NCI-H2171 (cell line): Measurements from ENCODE around the gene USP34.
"Not testable (repeated sequence)": the region's sequence is repeated elsewhere in the genome, so short reads cannot be mapped to it uniquely, and the experiment has no call there.

Experiments used
- DNase-seq: peaks from one replicate; lab custom pipeline; 2025; lab: John Stamatoyannopoulos, UW

Gene USP34

GRCh38 chr2:61463769-61464475 lies 7.0 kb downstream of the USP34 start:
- DNase-seq, result no peak

- DNase-seq, result no peak
These were observed 9.5 kb downstream of the USP34 start for GRCh38 chr2:61461404-61461803.

- DNase-seq, result no peak
These were observed 10.7 kb downstream of the USP34 start for GRCh38 chr2:61460163-61460562.

GRCh38 chr2:61456746-61457420 lies 14.0 kb downstream of the USP34 start:
- no peak for DNase-seq

GRCh38 chr2:61456070-61456745 lies 14.7 kb downstream of the USP34 start:
- no peak for DNase-seq

GRCh38 chr2:61454972-61455371 lies 15.9 kb downstream of the USP34 start:
- DNase-seq, result not testable (repeated sequence)

GRCh38 chr2:61454383-61454782 lies 16.5 kb downstream of the USP34 start:
- no peak for DNase-seq

- DNase-seq, result no peak
These were observed 18.5 kb downstream of the USP34 start for GRCh38 chr2:61452392-61452791.

GRCh38 chr2:61451178-61451577 lies 19.7 kb downstream of the USP34 start:
- no peak for DNase-seq

GRCh38 chr2:61450144-61450543 lies 20.7 kb downstream of the USP34 start:
- no peak for DNase-seq

- no peak for DNase-seq
These were observed 22.7 kb downstream of the USP34 start for GRCh38 chr2:61448229-61448628.

GRCh38 chr2:61446971-61447370 lies 23.9 kb downstream of the USP34 start:
- DNase-seq, result not testable (repeated sequence)

GRCh38 chr2:61443342-61444041 lies 27.4 kb downstream of the USP34 start:
- no peak for DNase-seq

- DNase-seq, result no peak
These were observed 31.5 kb downstream of the USP34 start for GRCh38 chr2:61439241-61440002.

GRCh38 chr2:61438670-61439069 lies 32.2 kb downstream of the USP34 start:
- DNase-seq, result no peak

- no peak for DNase-seq
These were observed 33.7 kb downstream of the USP34 start for GRCh38 chr2:61437170-61437569.

- DNase-seq, result no peak
These were observed 34.8 kb downstream of the USP34 start for GRCh38 chr2:61436092-61436491.

GRCh38 chr2:61435291-61435690 lies 35.6 kb downstream of the USP34 start:
- no peak for DNase-seq

- no peak for DNase-seq
These were observed 36.6 kb downstream of the USP34 start for GRCh38 chr2:61434314-61434713.

GRCh38 chr2:61433606-61434005 lies 37.3 kb downstream of the USP34 start:
- no peak for DNase-seq

- DNase-seq, result no peak
These were observed 37.9 kb downstream of the USP34 start for GRCh38 chr2:61432990-61433389.

GRCh38 chr2:61431345-61431744 lies 39.5 kb downstream of the USP34 start:
- no peak for DNase-seq
